Thyroid gland (tissue), 4 donors: ENCODE results near the gene MRGPRF.

Source experiments
- CTCF ChIP-seq, 6 experiments: fragments of 200-600 bp in 3 of 6; fragments of 450-650 bp in 3 of 6; sonication (generic) in 3 of 6; IDR thresholded peaks; one replicate each; pipeline ENCODE4 v1.5.1; 2016 to 2019; ENCODE audit warnings: antibody characterized with exemption in 6 of 6, mild to moderate bottlenecking in 2 of 6, inconsistent platforms in 1 of 6, moderate library complexity in 1 of 6
- POLR2A ChIP-seq, 2 donors: fragments of 450-650 bp; IDR thresholded peaks; one replicate each; pipeline ENCODE4 v1.6.1; 2017; ENCODE audit warnings: antibody characterized with exemption in 2 of 2, mild to moderate bottlenecking in 2 of 2, moderate library complexity in 1 of 2

GRCh38 chr11:68997995-68998348 is 15.1 kb downstream of the MRGPRF start:
- TF ChIP-seq CTCF (IDR thresholded peaks at IDR 0.05) (no peak), POLR2A (IDR thresholded peaks at IDR 0.05) (no peak)
